HEK293T (cell line): ENCODE results near the gene NRTN.
A peak's percentile ranks its signal among the peaks of the same experiment; 100 is the strongest.

Experiments used
- CTCF ChIA-PET: fragments of 350-600 bp; formaldehyde crosslinking; extraction: SDS; loops from one replicate; lab custom pipeline; 2021; ENCODE audit warnings: antibody characterized with exemption, inconsistent platforms; lab: Yijun Ruan, JAX
- POLR2A ChIA-PET: fragments of 350-600 bp; formaldehyde crosslinking; extraction: SDS; loops from one replicate; lab custom pipeline; 2020; ENCODE audit warnings: antibody characterized with exemption, inconsistent platforms; lab: Yijun Ruan, JAX
- DNase-seq: peaks from one replicate; pipeline ENCODE4 v3.0.0; 2012; ENCODE audit warnings: mixed read lengths; ENCODE audit errors: extremely low spot score
- ARNT ChIP-seq: fragments of 450-650 bp; IDR thresholded peaks from 2 replicates; pipeline ENCODE4 v1.6.1; 2017; ENCODE audit warnings: mild to moderate bottlenecking
- BHLHE40 ChIP-seq: fragments of 450-650 bp; IDR thresholded peaks from 2 replicates; pipeline ENCODE4 v1.6.1; 2016; ENCODE audit warnings: mild to moderate bottlenecking, moderate library complexity, borderline replicate concordance
- CTBP1 ChIP-seq: fragments of 450-650 bp; IDR thresholded peaks from 2 replicates; pipeline ENCODE4 v1.6.1; 2016; ENCODE audit warnings: borderline replicate concordance
- ELF4 ChIP-seq: fragments of 450-650 bp; IDR thresholded peaks from 2 replicates; pipeline ENCODE4 v1.6.1; 2017; ENCODE audit warnings: antibody characterized with exemption
- FOXA1 ChIP-seq: fragments of 450-650 bp; IDR thresholded peaks from 2 replicates; pipeline ENCODE4 v1.6.1; 2016; ENCODE audit warnings: mild to moderate bottlenecking
- FOXK2 ChIP-seq: fragments of 450-650 bp; IDR thresholded peaks from 2 replicates; pipeline ENCODE4 v1.6.1; 2016; ENCODE audit warnings: mild to moderate bottlenecking
- FOXM1 ChIP-seq: fragments of 450-650 bp; IDR thresholded peaks from 2 replicates; pipeline ENCODE4 v1.6.1; 2017; ENCODE audit warnings: mild to moderate bottlenecking, borderline replicate concordance
- HDGF ChIP-seq: fragments of 450-650 bp; IDR thresholded peaks from 2 replicates; pipeline ENCODE4 v1.6.1; 2017; ENCODE audit warnings: antibody characterized with exemption, borderline replicate concordance
- L3MBTL2 ChIP-seq: fragments of 450-650 bp; conservative IDR thresholded peaks from 2 replicates; pipeline ENCODE4 v1.6.1; 2016; ENCODE audit warnings: mild to moderate bottlenecking
- LEF1 ChIP-seq: fragments of 450-650 bp; IDR thresholded peaks from 2 replicates; pipeline ENCODE4 v1.6.1; 2017; ENCODE audit warnings: mild to moderate bottlenecking, borderline replicate concordance
- NFRKB ChIP-seq: fragments of 450-650 bp; IDR thresholded peaks from 2 replicates; pipeline ENCODE4 v1.6.1; 2016; ENCODE audit warnings: mild to moderate bottlenecking, moderate library complexity
- PKNOX1 ChIP-seq: fragments of 450-650 bp; IDR thresholded peaks from 2 replicates; pipeline ENCODE4 v1.6.1; 2016
- SP1 ChIP-seq: fragments of 450-650 bp; IDR thresholded peaks from 2 replicates; pipeline ENCODE4 v1.6.1; 2017
- SUZ12 ChIP-seq: fragments of 450-650 bp; IDR thresholded peaks from 2 replicates; pipeline ENCODE4 v1.6.1; 2016; ENCODE audit warnings: mild to moderate bottlenecking
- TARDBP ChIP-seq: fragments of 450-650 bp; IDR thresholded peaks from 2 replicates; pipeline ENCODE4 v1.6.1; 2016
- ZNF384 ChIP-seq: fragments of 450-650 bp; IDR thresholded peaks from 2 replicates; pipeline ENCODE4 v1.6.1; 2016

Gene NRTN

GRCh38 chr19:5804516-5805461 lies at the start of gene NRTN:
NRTN (plus strand) TSS chr19:5805067; CDS start chr19:5824166, 19,099 bp downstream.
- peak; percentile 84 for DNase-seq
- TF ChIP-seq ARNT (no peak), ELF4 (no peak), FOXA1 (no peak), PKNOX1 (no peak), L3MBTL2 (0 out of 2 replicates have a peak, but pooled peaks have one; percentile 21), LEF1 (no peak), CTBP1 (no peak)
- POLR2A ChIA-PET, result interaction anchor here (0.8 to 3.8 kb wide), 10 partner anchors 10 to 173 kb away, joined by 3 to 20 read pairs (median 7); partner anchors contain the start of genes CATSPERD, DUS3L, LONP1 and NDUFA11
- CTCF ChIA-PET, result interaction anchor here (0.6 to 1.7 kb wide), 31 partner anchors 8 to 223 kb away, joined by 3 to 23 read pairs (median 4); partner anchors contain the start of genes CATSPERD, DUS3L, LONP1 and VMAC

- ChIA-PET CTCF (no interaction called here), POLR2A (no interaction called here)
- TF ChIP-seq CTBP1 (no peak), LEF1 (no peak), FOXA1 (no peak), PKNOX1 (no peak), ARNT (no peak), ZNF384 (no peak), ELF4 (no peak), BHLHE40 (no peak), HDGF (no peak), FOXM1 (no peak), FOXK2 (no peak)
- no peak for DNase-seq
These were observed 42.2 kb upstream of the NRTN start for GRCh38 chr19:5762608-5763217.

- DNase-seq, result no peak
- POLR2A ChIA-PET, result no interaction called here
- CTCF ChIA-PET, result no interaction called here
- TF ChIP-seq L3MBTL2 (no peak), LEF1 (no peak), SUZ12 (no peak), SP1 (no peak), HDGF (no peak), ELF4 (no peak), TARDBP (no peak), PKNOX1 (no peak), ARNT (no peak), CTBP1 (no peak), ZNF384 (no peak), FOXA1 (no peak), NFRKB (no peak), FOXK2 (no peak), FOXM1 (no peak), BHLHE40 (no peak)
These were observed 39.6 kb upstream of the NRTN start for GRCh38 chr19:5765220-5765619.

- TF ChIP-seq TARDBP (no peak), FOXA1 (no peak), PKNOX1 (no peak), FOXK2 (no peak), LEF1 (no peak)
- CTCF ChIA-PET, result no interaction called here
- POLR2A ChIA-PET, result no interaction called here
- DNase-seq, result no peak
These were observed 36.9 kb upstream of the NRTN start for GRCh38 chr19:5767949-5768348.

- POLR2A ChIA-PET, result interaction anchor here (3.2 kb wide), 1 partner anchor 11 kb away, joined by 8 read pairs; no protein-coding TSS in a partner anchor
- DNase-seq, result no peak
- TF ChIP-seq TARDBP, result no peak
- no peak for TF ChIP-seq ELF4
- TF ChIP-seq ZNF384, result no peak
- no peak for TF ChIP-seq CTBP1
- TF ChIP-seq SP1, result no peak
- TF ChIP-seq ARNT, result no peak
- no peak for TF ChIP-seq SUZ12
- no peak for TF ChIP-seq LEF1
- no peak for TF ChIP-seq PKNOX1
- no peak for TF ChIP-seq NFRKB
- TF ChIP-seq HDGF, result no peak
- no peak for TF ChIP-seq BHLHE40
- TF ChIP-seq FOXA1, result no peak
- CTCF ChIA-PET, result no interaction called here
These were observed 32.5 kb upstream of the NRTN start for GRCh38 chr19:5772416-5772815.
